HG02970 (cell line): Measurements from ENCODE around the gene USP35.
"Not testable (repeated sequence)": the region's sequence is repeated elsewhere in the genome, so short reads cannot be mapped to it uniquely, and the experiment has no call there.

Experiments used
- ATAC-seq: cut with Tn5 transposase; IDR thresholded peaks from one replicate; pipeline ENCODE4 v1.9.1; 2021; ENCODE audit warnings: mild to moderate bottlenecking, moderate library complexity, moderate number of reproducible peaks; ENCODE audit not compliant: unreplicated experiment, low FRiP score

The USP35 gene

GRCh38 chr11:78168539-78169477 lies 19.9 kb upstream of the USP35 start:
- ATAC-seq: no peak

DNA sequence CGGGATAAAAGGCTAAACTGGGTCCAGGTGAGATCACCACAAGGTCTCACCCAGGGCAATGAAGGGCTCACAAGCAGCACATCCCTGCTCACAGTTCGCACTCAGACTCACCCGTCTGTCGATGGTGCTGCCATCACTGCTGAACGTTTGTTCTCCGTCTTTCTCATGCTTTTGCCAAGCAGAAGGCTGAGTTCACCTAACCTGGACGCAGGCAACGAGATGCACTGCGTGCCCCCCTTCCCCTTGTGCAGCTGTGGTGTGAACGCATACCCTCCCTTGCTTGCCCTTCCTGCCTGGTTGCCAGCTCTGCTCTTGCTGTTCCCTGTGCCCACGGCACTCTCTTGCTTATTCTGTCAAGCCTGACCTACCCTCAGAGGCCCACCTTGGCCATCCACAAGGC lies 18.3 kb upstream of the USP35 start:
- ATAC-seq: no peak

- no peak for ATAC-seq
These were observed 17.7 kb upstream of the USP35 start for GRCh38 chr11:78170874-78171549.

GRCh38 chr11:78171951-78172350 lies 16.8 kb upstream of the USP35 start:
- no peak for ATAC-seq

- not testable (repeated sequence) for ATAC-seq
These were observed 12.9 kb upstream of the USP35 start for GRCh38 chr11:78175862-78176261.

- ATAC-seq: no peak
These were observed 12.0 kb upstream of the USP35 start for GRCh38 chr11:78176605-78177141.

- no peak for ATAC-seq
These were observed 11.5 kb upstream of the USP35 start for GRCh38 chr11:78177216-78177615.

DNA sequence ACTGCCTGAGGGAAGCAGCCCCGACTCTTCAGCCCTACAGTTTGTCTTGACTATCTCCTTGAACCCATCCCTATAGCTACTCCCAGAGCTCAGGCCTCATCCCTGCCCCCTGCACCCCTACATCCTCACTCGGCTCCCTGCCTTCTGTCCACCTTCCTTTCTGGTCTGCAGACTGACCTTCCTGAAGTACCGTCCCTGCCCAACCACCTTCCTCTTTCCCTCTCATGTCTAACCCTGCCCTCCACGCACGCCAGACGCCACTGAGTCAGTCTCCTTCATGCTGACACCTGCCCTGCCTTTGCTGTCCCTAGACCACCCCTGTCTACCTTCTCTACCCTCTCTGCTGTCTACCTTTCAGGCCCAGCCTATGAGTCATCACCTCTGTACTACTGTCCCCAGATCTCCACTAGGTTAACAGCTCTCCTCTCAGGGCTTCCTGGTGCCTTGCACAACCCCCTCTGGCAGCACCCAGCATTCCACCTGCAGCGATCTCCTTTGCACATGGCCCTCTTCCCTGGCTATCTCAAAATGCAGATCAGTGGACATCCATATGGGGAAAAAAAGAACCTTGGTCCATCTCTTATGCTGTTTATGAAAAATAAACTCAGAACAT lies 9.2 kb upstream of the USP35 start:
- no peak for ATAC-seq

GRCh38 chr11:78180751-78181150 lies 8.0 kb upstream of the USP35 start:
- ATAC-seq: no peak

GRCh38 chr11:78181185-78181584 lies 7.5 kb upstream of the USP35 start:
- ATAC-seq: no peak

DNA sequence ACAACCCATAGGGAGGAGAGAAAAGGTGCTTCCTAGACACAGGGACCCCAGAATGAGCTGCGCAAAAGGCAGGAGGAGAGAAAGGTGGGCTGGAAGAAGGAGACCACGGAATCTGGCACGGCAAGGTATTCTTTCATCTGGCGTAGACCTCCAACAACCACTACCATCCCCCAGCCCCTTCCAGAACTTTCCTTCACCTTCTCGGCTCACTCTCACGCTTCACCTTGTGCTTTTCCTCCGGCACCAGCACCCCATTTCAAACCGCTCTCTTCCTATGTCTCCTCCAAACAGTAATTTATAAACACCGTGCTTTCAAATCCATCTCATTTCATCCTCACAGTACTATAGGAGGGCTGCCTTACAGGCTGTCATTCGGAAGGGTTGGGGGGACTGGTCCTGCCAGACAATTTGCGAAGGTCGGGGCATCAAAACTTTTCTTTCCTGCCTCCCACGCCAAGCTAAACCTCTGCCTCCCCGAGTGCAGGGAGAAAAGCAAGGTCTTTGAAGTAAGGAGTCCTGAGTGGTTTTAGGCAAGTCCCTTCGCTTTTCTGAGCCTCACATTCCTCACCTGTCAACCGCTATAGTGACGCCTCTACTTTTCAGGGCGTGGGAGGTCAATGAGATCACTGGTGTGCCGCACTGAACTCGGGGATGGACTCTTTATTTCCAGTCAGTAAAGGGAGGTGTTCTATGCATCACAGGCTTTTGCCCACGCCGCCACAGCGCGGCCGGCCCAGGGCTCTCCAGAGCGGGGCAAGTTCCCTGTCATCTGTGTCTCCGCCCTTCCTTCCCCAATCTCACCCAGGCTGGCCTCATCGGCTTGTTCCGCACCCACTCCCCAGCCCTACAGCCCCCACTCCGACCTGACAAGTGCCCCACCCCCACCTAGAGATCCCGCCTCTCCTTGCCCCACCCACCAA lies 1.1 kb upstream of the USP35 start:
- no peak for ATAC-seq

DNA sequence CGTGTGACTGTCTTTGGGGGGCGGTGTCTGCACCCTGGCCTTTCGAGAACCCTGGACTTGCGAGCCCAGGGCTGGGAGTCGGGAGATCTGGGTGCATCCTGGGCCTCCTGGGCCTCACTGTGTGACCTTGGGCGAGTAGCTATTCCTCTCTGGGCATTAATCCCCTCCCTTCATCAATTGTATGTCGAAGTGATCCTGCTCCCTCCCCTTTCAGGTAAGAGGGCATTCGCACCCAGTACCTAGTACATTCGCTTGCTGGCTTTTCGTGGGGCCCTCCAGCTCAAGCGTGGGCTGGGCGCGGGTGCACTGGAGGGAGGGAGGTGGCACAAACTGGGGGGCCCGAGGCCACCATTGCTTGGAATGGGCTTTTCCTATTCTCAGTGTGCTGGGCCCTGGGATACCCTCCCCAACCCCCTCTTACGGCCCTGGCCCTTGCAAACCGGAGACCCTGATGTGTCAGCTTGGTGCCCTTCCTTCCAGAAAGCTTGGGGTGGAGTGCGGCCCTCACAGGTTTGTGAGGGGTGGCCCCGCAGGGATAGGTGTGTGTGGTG lies 530 bp downstream of the USP35 start:
- ATAC-seq: no peak

DNA sequence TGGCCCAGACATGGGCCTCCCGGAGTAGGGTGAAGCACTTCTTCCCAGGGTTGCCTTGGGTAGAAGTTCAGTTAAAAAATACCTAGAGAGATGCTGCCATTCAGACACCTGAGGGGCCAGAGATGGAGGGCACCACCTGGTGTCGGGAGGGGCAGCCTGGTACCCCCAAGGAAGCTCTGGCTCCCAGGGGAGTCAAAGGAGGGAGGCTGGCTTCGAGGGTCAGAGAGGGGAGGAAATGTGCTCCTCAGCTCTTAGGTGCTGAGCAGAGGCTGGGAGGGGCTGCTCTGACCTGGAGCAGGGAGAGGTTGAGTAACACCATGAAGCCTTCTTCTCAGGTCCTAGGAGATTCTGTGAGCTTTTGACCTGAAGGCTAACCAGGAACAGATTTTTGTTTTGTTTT lies 1.1 kb downstream of the USP35 start:
- no peak for ATAC-seq

DNA sequence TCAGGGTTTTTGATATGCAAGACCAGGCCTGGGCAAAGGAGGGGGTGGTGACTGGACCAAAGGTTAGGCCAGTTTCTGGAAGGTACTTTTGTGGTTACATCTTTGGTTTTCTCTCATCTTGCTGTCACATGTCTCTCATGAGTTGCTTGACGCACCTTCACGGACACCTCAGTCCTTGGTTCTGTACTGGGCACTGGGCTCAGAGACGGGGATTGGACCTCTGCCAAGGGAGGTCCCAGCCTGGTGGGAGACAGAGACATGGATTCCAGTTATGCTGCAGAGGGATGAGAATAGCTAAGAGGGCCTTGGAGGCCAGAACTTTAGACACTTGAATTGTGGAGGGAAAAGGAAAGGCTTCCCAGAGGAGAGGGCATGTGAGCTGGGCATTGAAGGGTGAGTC lies 1.7 kb downstream of the USP35 start:
- no peak for ATAC-seq

DNA sequence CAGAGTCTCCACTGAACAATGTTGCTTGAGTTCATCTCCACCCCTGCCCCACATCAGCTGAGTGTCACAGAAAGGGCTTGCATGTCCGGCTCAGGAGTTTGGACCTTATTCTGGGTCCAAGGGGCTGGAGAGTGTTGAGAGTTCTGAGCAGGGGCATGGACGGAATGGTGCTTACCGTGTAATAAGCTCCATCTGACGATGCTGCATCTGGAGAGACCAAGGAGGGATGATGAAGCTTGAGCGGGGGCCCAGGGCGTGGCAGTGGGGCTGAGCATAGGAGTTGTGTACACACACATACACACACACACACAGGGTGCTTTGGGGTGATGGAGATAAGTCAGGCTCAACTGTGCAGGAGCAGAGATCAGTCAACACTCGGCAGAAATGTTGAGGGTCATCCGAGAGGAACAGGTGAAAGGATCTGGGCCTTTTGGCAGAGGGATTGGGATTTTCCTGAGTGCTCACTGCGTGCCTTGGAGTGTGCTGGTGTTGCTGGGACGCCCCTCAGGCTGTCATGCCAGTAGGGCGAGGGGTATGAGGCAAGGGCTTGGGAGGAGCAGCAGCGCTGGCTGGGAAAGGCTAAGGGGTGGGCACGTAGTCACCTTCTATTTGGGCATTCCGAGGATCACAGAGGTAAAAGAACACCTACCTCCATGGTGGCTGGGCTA lies 2.3 kb downstream of the USP35 start:
- ATAC-seq: no peak

- no peak for ATAC-seq
These were observed 3.6 kb downstream of the USP35 start for GRCh38 chr11:78192223-78192719.

- no peak for ATAC-seq
These were observed 4.2 kb downstream of the USP35 start for GRCh38 chr11:78192911-78193351.

DNA sequence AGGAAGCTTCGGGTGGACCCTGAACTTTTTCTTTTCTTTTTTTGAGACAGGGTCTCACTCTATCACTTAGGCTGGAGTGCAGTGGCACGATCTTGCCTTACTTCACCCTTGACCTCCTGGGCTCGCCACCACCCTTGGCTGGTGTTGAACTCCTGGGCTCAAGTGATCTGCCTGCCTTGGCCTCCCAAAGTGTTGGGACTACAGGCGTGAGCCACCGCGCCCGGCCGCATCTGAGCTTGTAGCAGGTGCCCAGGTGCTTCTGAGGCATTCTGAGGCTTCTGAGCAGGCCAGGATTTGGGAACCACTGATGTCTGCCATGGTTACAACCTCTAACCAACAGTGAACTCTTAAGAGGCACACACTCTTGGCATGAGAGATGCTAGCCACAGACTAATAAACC lies 5.1 kb downstream of the USP35 start:
- no peak for ATAC-seq

- ATAC-seq: no peak
These were observed 5.8 kb downstream of the USP35 start for GRCh38 chr11:78194490-78194889.
